SK-N-MC (cell line): ENCODE measurements around the gene INO80E.

ENCODE experiments used
- DNase-seq: peaks from one replicate; pipeline ENCODE4 v3.0.0-alpha.2; 2011; ENCODE audit warnings: low read depth, low spot score
- H3K27ac ChIP-seq: fragments of 200-600 bp; sonication (generic); 2 replicates; pipeline ENCODE4 v1.5.1; 2016; ENCODE audit warnings: mixed run types
- H3K36me3 ChIP-seq: fragments of 200-600 bp; sonication (generic); 2 replicates; pipeline ENCODE4 v1.6.1; 2017; ENCODE audit warnings: antibody characterized with exemption, low read length, mixed read lengths; ENCODE audit not compliant: insufficient read depth
- H3K4me3 ChIP-seq: fragments of 200-600 bp; sonication (generic); 2 replicates; pipeline ENCODE4 v1.5.1; 2016
- H3K9ac ChIP-seq: fragments of 200-600 bp; sonication (generic); 2 replicates; pipeline ENCODE4 v1.8.0; 2017; ENCODE audit warnings: mixed run types, mixed read lengths; ENCODE audit not compliant: insufficient read length
- H3K9me3 ChIP-seq: fragments of 200-600 bp; sonication (generic); 2 replicates; pipeline ENCODE4 v1.6.1; 2017; ENCODE audit warnings: low read depth, mild to moderate bottlenecking, antibody characterized with exemption, low read length, moderate library complexity, mixed read lengths
- EZH2 ChIP-seq: fragments of 200-600 bp; sonication (generic); IDR thresholded peaks from one replicate; pipeline ENCODE4 v1.6.1; 2017; ENCODE audit warnings: antibody characterized with exemption
- FOXP2 ChIP-seq: optimal IDR thresholded peaks from 2 replicates; pipeline ENCODE3; 2011; ENCODE audit warnings: mild to moderate bottlenecking, moderate library complexity; ENCODE audit not compliant: insufficient read depth; ENCODE audit errors: extremely low read length, control extremely low read depth
- POLR2AphosphoS5 ChIP-seq: IDR thresholded peaks from 2 replicates; pipeline ENCODE4 v1.6.1; 2012; ENCODE audit warnings: mild to moderate bottlenecking, low read depth, low read length, borderline replicate concordance

Gene INO80E

GRCh38 chr16:29989111-29989858, 6.8 kb upstream of the INO80E start:
- no peak overlapping the region for H3K9ac ChIP-seq
- H3K9me3 ChIP-seq: no peaks in the 10 kb centered on the region
- no peak overlapping the region for H3K4me3 ChIP-seq
- peaks cover 71% of the 10 kb centered on the region for H3K36me3 ChIP-seq
- DNase-seq: no peak
- TF ChIP-seq POLR2AphosphoS5: no peak; the same call in 1 of the 2 replicates
- no peak for TF ChIP-seq EZH2
- no peak for TF ChIP-seq FOXP2
- H3K27ac ChIP-seq: no peak overlapping the region

GRCh38 chr16:29990034-29990433, 6.0 kb upstream of the INO80E start:
- no peak for DNase-seq
- no peak for TF ChIP-seq POLR2AphosphoS5
- H3K9me3 ChIP-seq: no peaks in the 10 kb centered on the region
- no peak overlapping the region for H3K4me3 ChIP-seq
- no peak overlapping the region for H3K9ac ChIP-seq
- H3K36me3 ChIP-seq: peaks cover 64% of the 10 kb centered on the region
- H3K27ac ChIP-seq: no peak overlapping the region

- H3K9me3 ChIP-seq: no peaks in the 10 kb centered on the region
- no peak overlapping the region for H3K9ac ChIP-seq
- H3K36me3 ChIP-seq: peaks cover 54% of the 10 kb centered on the region
- no peak overlapping the region for H3K4me3 ChIP-seq
- no peak for DNase-seq
- H3K27ac ChIP-seq: no peak overlapping the region
- TF ChIP-seq EZH2 (no peak), POLR2AphosphoS5 (no peak), FOXP2 (no peak)
Observed at GRCh38 chr16:29990883-29991570, 5.0 kb upstream of the INO80E start.

- Histone ChIP-seq H3K4me3 (no peak overlapping the region), H3K27ac (no peak overlapping the region), H3K9ac (no peak overlapping the region), H3K36me3 (peaks cover 49% of the 10 kb centered on the region), H3K9me3 (no peaks in the 10 kb centered on the region)
- TF ChIP-seq FOXP2 (no peak), EZH2 (no peak), POLR2AphosphoS5 (no peak)
- DNase-seq: no peak
Observed at GRCh38 chr16:29991571-29991904, 4.5 kb upstream of the INO80E start.

- Histone ChIP-seq H3K36me3 (peaks cover 42% of the 10 kb centered on the region), H3K9me3 (no peaks in the 10 kb centered on the region), H3K27ac (peak overlapping the region; percentile 60; the same call in 1 of the 2 replicates), H3K9ac (no peak overlapping the region), H3K4me3 (no peak overlapping the region)
- TF ChIP-seq EZH2 (no peak), POLR2AphosphoS5 (no peak), FOXP2 (no peak)
- DNase-seq: no peak
Observed at GRCh38 chr16:29992344-29992967, 3.6 kb upstream of the INO80E start.

GRCh38 chr16:29993191-29993902, 2.7 kb upstream of the INO80E start:
- Histone ChIP-seq H3K36me3 (peaks cover 48% of the 10 kb centered on the region), H3K9ac (no peak overlapping the region), H3K27ac (no peak overlapping the region), H3K9me3 (no peaks in the 10 kb centered on the region), H3K4me3 (no peak overlapping the region)
- DNase-seq: no peak
- no peak for TF ChIP-seq POLR2AphosphoS5
- no peak for TF ChIP-seq EZH2
- TF ChIP-seq FOXP2: no peak

GRCh38 chr16:29993903-29994599, 2.0 kb upstream of the INO80E start:
- Histone ChIP-seq H3K9ac (peak overlapping the region; percentile 99), H3K36me3 (peaks cover 44% of the 10 kb centered on the region)

More at GRCh38 chr16:29993903-29994599, 2.0 kb upstream of the INO80E start:
- TF ChIP-seq EZH2: no peak
- TF ChIP-seq FOXP2: no peak
- no peak for TF ChIP-seq POLR2AphosphoS5
- Histone ChIP-seq H3K4me3 (peak overlapping the region; percentile 96), H3K9me3 (no peaks in the 10 kb centered on the region), H3K27ac (peak overlapping the region; percentile 97)
- no peak for DNase-seq
